Glutamatergic neuron (in vitro differentiated cells): ENCODE results near the gene DAB2IP. TPM values are rescaled to one million over a fixed set of nuclear protein-coding genes. Genes with fewer than 3 reads are reported as not detected.

Source experiments
- DNase-seq: peaks from one replicate; pipeline ENCODE4 v3.0.0; 2022
- H3K27ac Mint-ChIP-seq: one replicate; pipeline ENCODE4 v1.8.0; 2020; ENCODE audit warnings: mild to moderate bottlenecking, mixed read lengths, inconsistent platforms; ENCODE audit not compliant: unreplicated experiment
- H3K27me3 Mint-ChIP-seq: one replicate; pipeline ENCODE4 v1.8.0; 2020; ENCODE audit warnings: mild to moderate bottlenecking, moderate library complexity, mixed read lengths, inconsistent platforms; ENCODE audit not compliant: unreplicated experiment
- H3K36me3 Mint-ChIP-seq: one replicate; pipeline ENCODE4 v1.8.0; 2020; ENCODE audit warnings: mild to moderate bottlenecking, mixed read lengths, inconsistent platforms; ENCODE audit not compliant: unreplicated experiment
- H3K4me1 Mint-ChIP-seq: one replicate; pipeline ENCODE4 v1.8.0; 2020; ENCODE audit warnings: mild to moderate bottlenecking, low read depth, mixed read lengths, inconsistent platforms; ENCODE audit not compliant: unreplicated experiment
- H3K4me3 Mint-ChIP-seq: one replicate; pipeline ENCODE4 v1.8.0; 2020; ENCODE audit warnings: mild to moderate bottlenecking, mixed read lengths, inconsistent platforms; ENCODE audit not compliant: unreplicated experiment
- H3K9me3 Mint-ChIP-seq: one replicate; pipeline ENCODE4 v1.8.0; 2020; ENCODE audit warnings: mild to moderate bottlenecking, moderate library complexity, mixed read lengths, inconsistent platforms; ENCODE audit not compliant: unreplicated experiment
- total RNA-seq: library from RNA; stranded (reverse); fragmentation: NEBNext Ultra II Directional; extraction: Animal tissue kit (Norgen Biotek cat#: 25700); gene quantifications from one replicate; pipeline ENCODE4 v1.2.1, GENCODE V29; 2021; ENCODE audit not compliant: unreplicated experiment
- TF ChIP-seq, protein P1 (sequence below): fragments of 200-600 bp; sonication (generic); IDR thresholded peaks from one replicate; pipeline ENCODE4 v1.5.0; 2021; ENCODE audit not compliant: partially characterized antibody, unreplicated experiment

DAB2IP gene
- total RNA-seq, 1 donor from 2014 or later: 32.9 TPM

DNA sequence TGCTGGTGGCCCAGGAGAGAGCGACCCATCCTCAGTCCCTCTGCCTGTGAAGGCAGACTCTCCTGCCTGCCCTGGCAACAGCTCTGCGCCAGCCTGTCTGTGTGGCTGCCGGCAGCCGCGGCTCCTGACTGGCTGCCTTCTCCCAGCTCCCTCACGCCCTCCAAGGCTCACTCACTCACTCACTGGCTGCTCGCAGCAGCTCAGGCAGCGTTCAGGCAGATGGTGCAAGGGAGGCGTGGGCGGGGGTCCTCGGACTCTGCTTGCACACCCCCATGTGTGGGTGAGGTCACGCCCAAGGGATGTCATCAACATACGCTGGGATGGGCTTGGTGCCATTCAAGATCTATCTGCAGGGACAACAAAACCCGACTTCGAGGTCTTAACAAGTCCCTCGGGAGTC, 66.7 kb downstream of the DAB2IP start:
- H3K4me3 Mint-ChIP-seq: peak overlapping the region; percentile 52
- H3K4me1 Mint-ChIP-seq: peaks cover 31% of the 10 kb centered on the region
- H3K27ac Mint-ChIP-seq: peak overlapping the region; percentile 79
- peaks cover 10% of the 10 kb centered on the region for H3K9me3 Mint-ChIP-seq
- peak; percentile 68 for DNase-seq
- H3K27me3 Mint-ChIP-seq: peaks cover 13% of the 10 kb centered on the region
- no peaks in the 10 kb centered on the region for H3K36me3 Mint-ChIP-seq
- TF ChIP-seq, protein P1, sequence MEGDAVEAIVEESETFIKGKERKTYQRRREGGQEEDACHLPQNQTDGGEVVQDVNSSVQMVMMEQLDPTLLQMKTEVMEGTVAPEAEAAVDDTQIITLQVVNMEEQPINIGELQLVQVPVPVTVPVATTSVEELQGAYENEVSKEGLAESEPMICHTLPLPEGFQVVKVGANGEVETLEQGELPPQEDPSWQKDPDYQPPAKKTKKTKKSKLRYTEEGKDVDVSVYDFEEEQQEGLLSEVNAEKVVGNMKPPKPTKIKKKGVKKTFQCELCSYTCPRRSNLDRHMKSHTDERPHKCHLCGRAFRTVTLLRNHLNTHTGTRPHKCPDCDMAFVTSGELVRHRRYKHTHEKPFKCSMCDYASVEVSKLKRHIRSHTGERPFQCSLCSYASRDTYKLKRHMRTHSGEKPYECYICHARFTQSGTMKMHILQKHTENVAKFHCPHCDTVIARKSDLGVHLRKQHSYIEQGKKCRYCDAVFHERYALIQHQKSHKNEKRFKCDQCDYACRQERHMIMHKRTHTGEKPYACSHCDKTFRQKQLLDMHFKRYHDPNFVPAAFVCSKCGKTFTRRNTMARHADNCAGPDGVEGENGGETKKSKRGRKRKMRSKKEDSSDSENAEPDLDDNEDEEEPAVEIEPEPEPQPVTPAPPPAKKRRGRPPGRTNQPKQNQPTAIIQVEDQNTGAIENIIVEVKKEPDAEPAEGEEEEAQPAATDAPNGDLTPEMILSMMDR: no peak

DNA sequence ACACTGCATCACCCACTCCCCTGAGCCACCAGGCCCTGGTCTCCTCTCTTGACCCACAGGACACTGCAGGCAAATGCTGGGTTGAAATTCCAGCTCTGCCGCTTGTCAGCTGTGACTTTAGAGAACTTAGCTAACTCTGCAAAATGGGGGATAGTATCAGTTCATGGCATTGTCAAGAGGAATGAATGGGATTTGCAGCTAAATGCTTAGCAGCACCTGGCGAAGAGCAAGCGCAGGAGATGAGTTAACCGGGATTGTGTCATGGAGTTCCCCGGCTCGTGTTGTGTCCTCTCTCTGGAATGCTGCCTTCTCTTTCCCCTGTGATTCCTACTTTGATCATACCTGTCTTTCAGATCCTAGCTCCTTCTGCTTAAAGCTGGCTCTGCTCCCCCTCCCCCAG, 67.1 kb downstream of the DAB2IP start:
- Mint-ChIP-seq H3K4me1 (peaks cover 34% of the 10 kb centered on the region), H3K4me3 (no peak overlapping the region), H3K27ac (peak overlapping the region; percentile 22)

DNA sequence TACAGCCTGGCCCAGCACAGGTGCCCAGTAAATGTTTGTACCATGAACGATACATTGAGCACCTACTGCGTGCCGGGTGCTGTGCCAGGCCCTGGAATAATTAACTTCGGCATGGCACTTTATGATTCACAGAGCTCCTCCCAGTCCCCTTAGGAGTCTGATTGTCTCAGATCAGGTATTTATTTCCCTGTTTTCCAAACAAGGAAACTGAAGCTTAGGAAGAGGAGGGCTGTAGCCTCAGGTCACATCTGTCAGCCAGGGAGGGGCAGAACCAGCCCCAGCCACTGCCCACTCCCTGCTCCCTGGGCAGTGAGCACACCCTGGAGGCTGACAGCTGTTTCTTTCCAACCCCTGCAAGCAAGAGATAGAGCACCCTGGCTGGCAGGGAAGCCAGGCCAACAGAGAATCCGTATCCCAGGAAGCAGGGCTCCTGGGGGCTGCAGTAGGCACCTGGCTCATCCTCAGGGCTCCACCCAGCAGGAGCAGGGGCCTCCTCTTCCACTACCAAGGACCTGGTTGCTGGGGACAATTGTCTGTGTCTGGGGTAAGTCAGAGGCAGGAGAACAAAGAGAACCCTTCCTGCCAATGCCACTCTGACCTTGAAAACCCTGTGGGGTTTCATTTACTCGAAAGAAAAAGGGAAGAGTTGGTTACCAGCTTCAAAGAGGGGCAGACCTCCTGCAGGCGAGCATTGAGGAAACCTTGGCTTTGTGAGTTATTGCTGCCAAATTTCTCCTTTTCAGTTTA, 69.0 kb downstream of the DAB2IP start:
- peaks cover 28% of the 10 kb centered on the region for H3K4me1 Mint-ChIP-seq
- H3K9me3 Mint-ChIP-seq: peaks cover 7% of the 10 kb centered on the region
- H3K4me3 Mint-ChIP-seq: no peak overlapping the region
- H3K27ac Mint-ChIP-seq: no peak overlapping the region
- peaks cover 14% of the 10 kb centered on the region for H3K27me3 Mint-ChIP-seq
- DNase-seq: no peak
- H3K36me3 Mint-ChIP-seq: no peaks in the 10 kb centered on the region
- TF ChIP-seq, protein P1: no peak

More for the DNA sequence above, 67.1 kb downstream of the DAB2IP start:
- TF ChIP-seq, protein P1: no peak
- Mint-ChIP-seq H3K36me3 (no peaks in the 10 kb centered on the region), H3K9me3 (peaks cover 10% of the 10 kb centered on the region), H3K27me3 (peaks cover 13% of the 10 kb centered on the region)
- DNase-seq: no peak

DNA sequence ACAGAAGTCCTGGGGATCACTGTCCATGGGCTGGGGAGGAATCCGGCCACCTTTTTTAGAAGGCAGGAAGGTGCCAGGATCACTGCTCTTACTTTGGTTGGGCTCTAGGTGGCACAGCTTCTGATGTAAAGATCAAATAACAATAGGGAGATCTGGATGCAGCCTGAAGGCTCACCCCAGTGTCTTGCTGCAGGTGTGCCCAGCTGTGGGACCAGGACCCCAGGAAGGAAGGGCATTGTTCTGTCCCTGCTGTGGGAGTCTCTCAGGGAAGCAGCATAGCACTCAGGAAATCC, 69.6 kb downstream of the DAB2IP start:
- TF ChIP-seq, protein P1: no peak
- no peak for DNase-seq
- no peaks in the 10 kb centered on the region for H3K36me3 Mint-ChIP-seq
- H3K4me1 Mint-ChIP-seq: peaks cover 28% of the 10 kb centered on the region
- peaks cover 4% of the 10 kb centered on the region for H3K9me3 Mint-ChIP-seq
- H3K27me3 Mint-ChIP-seq: peaks cover 14% of the 10 kb centered on the region
- H3K27ac Mint-ChIP-seq: no peak overlapping the region
- peak overlapping the region; percentile 25 for H3K4me3 Mint-ChIP-seq

DNA sequence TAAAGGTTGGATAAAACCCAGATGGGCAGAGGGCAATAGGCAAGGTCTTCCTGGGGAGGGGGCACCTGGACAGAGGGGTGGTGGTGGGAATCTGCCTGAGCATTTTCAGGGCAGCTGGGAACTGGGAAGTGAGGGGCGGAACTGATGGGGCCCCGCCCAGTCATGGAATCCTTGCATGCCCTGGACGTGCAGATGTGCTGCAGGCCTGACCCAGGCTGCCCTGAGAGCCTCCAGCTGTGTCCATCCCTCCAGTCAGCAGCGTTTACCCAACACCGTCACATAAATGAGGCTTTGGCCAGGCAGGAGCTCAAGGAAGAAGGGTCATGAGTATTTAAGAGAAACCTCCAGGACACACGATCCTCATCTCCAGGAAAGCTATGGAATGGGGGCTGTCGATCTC, 70.3 kb downstream of the DAB2IP start:
- Mint-ChIP-seq H3K36me3 (no peaks in the 10 kb centered on the region), H3K27me3 (peaks cover 14% of the 10 kb centered on the region), H3K9me3 (peaks cover 4% of the 10 kb centered on the region), H3K4me1 (peaks cover 28% of the 10 kb centered on the region), H3K27ac (no peak overlapping the region), H3K4me3 (no peak overlapping the region)
- TF ChIP-seq, protein P1: no peak
- DNase-seq: no peak
